ENCODE measurements around the gene BACE2. TPM values are rescaled to one million over a fixed set of nuclear protein-coding genes. Genes with fewer than 3 reads are reported as not detected.
A peak's percentile ranks its signal among the peaks of the same experiment; 100 is the strongest.

BACE2 gene
- total RNA-seq, 1 experiment from 2014 or later = 21.3 TPM

DNA sequence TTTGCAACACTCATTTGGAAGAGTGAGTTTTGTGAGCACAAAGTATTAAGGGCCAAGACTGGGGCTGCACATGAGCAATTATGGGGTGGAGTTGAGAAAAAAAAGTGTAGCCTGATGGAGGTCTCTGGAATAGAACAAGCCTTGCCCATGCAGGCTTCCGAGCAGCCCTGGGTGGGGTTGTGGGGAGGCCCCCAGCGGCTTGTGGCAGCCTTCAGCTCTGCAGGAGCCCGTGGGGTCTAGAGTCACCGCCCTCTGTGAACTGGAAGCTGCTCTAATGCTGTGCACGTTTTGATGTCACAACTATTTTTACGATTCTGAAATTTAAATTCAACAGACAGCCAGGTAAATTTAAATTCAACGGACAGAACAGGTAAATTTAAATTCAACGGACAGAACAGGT is 58.9 kb downstream of the BACE2 start:
- POLR2A ChIA-PET = no interaction called here
- TF ChIP-seq, protein P1, sequence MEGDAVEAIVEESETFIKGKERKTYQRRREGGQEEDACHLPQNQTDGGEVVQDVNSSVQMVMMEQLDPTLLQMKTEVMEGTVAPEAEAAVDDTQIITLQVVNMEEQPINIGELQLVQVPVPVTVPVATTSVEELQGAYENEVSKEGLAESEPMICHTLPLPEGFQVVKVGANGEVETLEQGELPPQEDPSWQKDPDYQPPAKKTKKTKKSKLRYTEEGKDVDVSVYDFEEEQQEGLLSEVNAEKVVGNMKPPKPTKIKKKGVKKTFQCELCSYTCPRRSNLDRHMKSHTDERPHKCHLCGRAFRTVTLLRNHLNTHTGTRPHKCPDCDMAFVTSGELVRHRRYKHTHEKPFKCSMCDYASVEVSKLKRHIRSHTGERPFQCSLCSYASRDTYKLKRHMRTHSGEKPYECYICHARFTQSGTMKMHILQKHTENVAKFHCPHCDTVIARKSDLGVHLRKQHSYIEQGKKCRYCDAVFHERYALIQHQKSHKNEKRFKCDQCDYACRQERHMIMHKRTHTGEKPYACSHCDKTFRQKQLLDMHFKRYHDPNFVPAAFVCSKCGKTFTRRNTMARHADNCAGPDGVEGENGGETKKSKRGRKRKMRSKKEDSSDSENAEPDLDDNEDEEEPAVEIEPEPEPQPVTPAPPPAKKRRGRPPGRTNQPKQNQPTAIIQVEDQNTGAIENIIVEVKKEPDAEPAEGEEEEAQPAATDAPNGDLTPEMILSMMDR (IDR thresholded peaks at IDR 0.05; ENCODE audit: unreplicated experiment) = no peak
- no TSS peak for BruUV-seq (replicated peaks)
- peak overlapping the region; percentile 28 for H3K27ac Mint-ChIP-seq (ENCODE audit: low read depth, unreplicated experiment)
- H3K36me3 Mint-ChIP-seq (ENCODE audit: insufficient read depth, unreplicated experiment) = peaks cover 21% of the 10 kb centered on the region
- H3K4me3 Mint-ChIP-seq (ENCODE audit: unreplicated experiment) = no peak overlapping the region
- CTCF ChIA-PET = interaction anchor here (0.6 to 1.7 kb wide), 3 partner anchors 56 to 591 kb away, joined by 4 to 6 read pairs (median 6); no protein-coding TSS in a partner anchor
- intact Hi-C loops (cut with micrococcal nuclease) = no loop called here
- H3K27me3 Mint-ChIP-seq (ENCODE audit: insufficient read depth, unreplicated experiment) = no peaks in the 10 kb centered on the region
- H3K9me3 Mint-ChIP-seq (ENCODE audit: unreplicated experiment) = no peaks in the 10 kb centered on the region
- H3K4me1 Mint-ChIP-seq (ENCODE audit: insufficient read depth, unreplicated experiment) = no peaks in the 10 kb centered on the region
- DNase-seq (ENCODE audit: unreplicated experiment) = no peak

- no peak for DNase-seq (ENCODE audit: unreplicated experiment)
- Mint-ChIP-seq H3K9me3 (ENCODE audit: unreplicated experiment) (no peaks in the 10 kb centered on the region), H3K27ac (ENCODE audit: low read depth, unreplicated experiment) (no peak overlapping the region), H3K4me1 (ENCODE audit: insufficient read depth, unreplicated experiment) (no peaks in the 10 kb centered on the region), H3K4me3 (ENCODE audit: unreplicated experiment) (no peak overlapping the region), H3K36me3 (ENCODE audit: insufficient read depth, unreplicated experiment) (peaks cover 22% of the 10 kb centered on the region), H3K27me3 (ENCODE audit: insufficient read depth, unreplicated experiment) (no peaks in the 10 kb centered on the region)
- no TSS peak for BruUV-seq (replicated peaks)
- POLR2A ChIA-PET = no interaction called here
- CTCF ChIA-PET = interaction anchor here (1.0 to 1.7 kb wide), 2 partner anchors 55 to 57 kb away, joined by 6 read pairs; no protein-coding TSS in a partner anchor
- TF ChIP-seq, protein P1 (IDR thresholded peaks at IDR 0.05; ENCODE audit: unreplicated experiment) = no peak
- intact Hi-C loops (cut with micrococcal nuclease) = no loop called here
These were observed 59.5 kb downstream of the BACE2 start for GRCh38 chr21:41227357-41228005.

- ChIA-PET POLR2A (no interaction called here), CTCF (interaction anchor here (1.7 kb wide), 1 partner anchor 58 kb away, joined by 6 read pairs; no protein-coding TSS in a partner anchor)
- Mint-ChIP-seq H3K4me3 (ENCODE audit: unreplicated experiment) (no peak overlapping the region), H3K9me3 (ENCODE audit: unreplicated experiment) (no peaks in the 10 kb centered on the region), H3K4me1 (ENCODE audit: insufficient read depth, unreplicated experiment) (no peaks in the 10 kb centered on the region), H3K36me3 (ENCODE audit: insufficient read depth, unreplicated experiment) (peaks cover 22% of the 10 kb centered on the region), H3K27me3 (ENCODE audit: insufficient read depth, unreplicated experiment) (no peaks in the 10 kb centered on the region), H3K27ac (ENCODE audit: low read depth, unreplicated experiment) (no peak overlapping the region)
- TF ChIP-seq, protein P1 (IDR thresholded peaks at IDR 0.05; ENCODE audit: unreplicated experiment) = no peak
- DNase-seq (ENCODE audit: unreplicated experiment) = no peak
- no TSS peak for BruUV-seq (replicated peaks)
- intact Hi-C loops (cut with micrococcal nuclease) = no loop called here
These were observed 60.0 kb downstream of the BACE2 start for GRCh38 chr21:41228006-41228370.

DNA sequence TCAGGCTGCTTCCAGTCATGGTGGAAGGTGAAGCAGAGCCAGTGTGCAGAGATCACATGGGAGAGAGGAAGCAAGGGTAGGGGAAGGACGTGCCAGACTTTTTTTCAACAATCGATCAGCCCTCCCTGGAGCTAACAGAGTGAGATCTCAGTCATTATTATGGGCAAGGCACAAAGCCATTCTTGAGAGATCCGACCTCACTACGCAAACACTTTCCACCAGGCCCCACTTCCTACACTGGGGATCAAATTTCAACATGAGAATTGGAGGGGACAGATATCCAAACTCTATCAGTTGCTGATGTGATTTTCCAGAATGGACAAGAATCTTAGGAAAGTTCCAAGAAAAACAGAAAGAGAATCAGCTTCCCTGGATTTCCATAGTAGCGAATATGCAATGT is 60.5 kb downstream of the BACE2 start:
- H3K9me3 Mint-ChIP-seq (ENCODE audit: unreplicated experiment) = no peaks in the 10 kb centered on the region
- POLR2A ChIA-PET = no interaction called here
- no peak overlapping the region for H3K27ac Mint-ChIP-seq (ENCODE audit: low read depth, unreplicated experiment)
- H3K4me1 Mint-ChIP-seq (ENCODE audit: insufficient read depth, unreplicated experiment) = no peaks in the 10 kb centered on the region
- BruUV-seq (replicated peaks) = no TSS peak
- no peak for DNase-seq (ENCODE audit: unreplicated experiment)
- H3K4me3 Mint-ChIP-seq (ENCODE audit: unreplicated experiment) = no peak overlapping the region
- intact Hi-C loops (cut with micrococcal nuclease) = no loop called here
- no peaks in the 10 kb centered on the region for H3K27me3 Mint-ChIP-seq (ENCODE audit: insufficient read depth, unreplicated experiment)
- H3K36me3 Mint-ChIP-seq (ENCODE audit: insufficient read depth, unreplicated experiment) = peaks cover 19% of the 10 kb centered on the region
- CTCF ChIA-PET = no interaction called here
- TF ChIP-seq, protein P1 (IDR thresholded peaks at IDR 0.05; ENCODE audit: unreplicated experiment) = no peak
